Heart left ventricle (tissue), 13 donors: ENCODE measurements around the gene ITGB3.

ENCODE experiments used
- POLR2A ChIP-seq, 2 donors: fragments of 450-650 bp; IDR thresholded peaks; one replicate each; pipeline ENCODE4 v1.6.1; 2017; ENCODE audit warnings: antibody characterized with exemption in 2 of 2, mild to moderate bottlenecking in 2 of 2, moderate library complexity in 2 of 2
- TF ChIP-seq, protein P1 (sequence below), 12 donors: fragments of 200-600 bp; sonication (generic) in 4 of 12; IDR thresholded peaks; one replicate each; pipeline versions ENCODE4 v1.5.0 to v1.8.0; 2018 to 2022; ENCODE audit warnings: antibody characterized with exemption in 12 of 12, mild to moderate bottlenecking in 5 of 12
- donor health status: ischemic (EF 13 %, LVEDD 7.1; RV severe dilation, severe dysfunction).
- donor health status: DM: no; HTN: yes; CAD: no.
- donor health status: DM: no; HTN: no; CAD: no.
- donor health status: ischemic (EF 25% LVEDD 6.9; RV normal size, moderate dysfunction).
- donor health status: ischemic (EF 25% LVEDD 5.7; RV mildly dilated, moderate dysfunction).
- donor health status: ischemic (EF 35%, LVEDD 5.7; RV mildly dilated, moderate dysfunction).
- donor health status: nonischemic (EF 11% LVEDD 7.7; RV severe dilation, severe dysfunction).
- donor health status: DM: yes; HTN: yes; CAD: no.
- donor health status: PGD.
- donor health status: ischemic (EF 29% LVEDD 5.4; RV normal size, mild dysfunction).
- donor health status: nonischemic (EF 23%, LVEDD 6.1; RV moderate dilation, normal function).

DNA sequence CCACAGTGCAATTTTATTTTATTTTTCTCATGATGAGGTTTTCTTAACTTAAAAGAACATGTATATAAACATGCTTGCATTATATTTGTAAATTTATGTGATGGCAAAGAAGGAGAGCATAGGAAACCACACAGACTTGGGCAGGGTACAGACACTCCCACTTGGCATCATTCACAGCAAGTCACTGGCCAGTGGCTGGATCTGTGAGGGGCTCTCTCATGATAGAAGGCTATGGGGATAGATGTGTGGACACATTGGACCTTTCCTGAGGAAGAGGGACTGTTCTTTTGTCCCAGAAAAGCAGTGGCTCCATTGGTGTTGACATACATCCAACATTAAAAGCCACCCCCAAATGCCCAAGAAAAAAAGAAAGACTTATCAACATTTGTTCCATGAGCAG lies 57.8 kb downstream of the ITGB3 start:
- TF ChIP-seq, protein P1, sequence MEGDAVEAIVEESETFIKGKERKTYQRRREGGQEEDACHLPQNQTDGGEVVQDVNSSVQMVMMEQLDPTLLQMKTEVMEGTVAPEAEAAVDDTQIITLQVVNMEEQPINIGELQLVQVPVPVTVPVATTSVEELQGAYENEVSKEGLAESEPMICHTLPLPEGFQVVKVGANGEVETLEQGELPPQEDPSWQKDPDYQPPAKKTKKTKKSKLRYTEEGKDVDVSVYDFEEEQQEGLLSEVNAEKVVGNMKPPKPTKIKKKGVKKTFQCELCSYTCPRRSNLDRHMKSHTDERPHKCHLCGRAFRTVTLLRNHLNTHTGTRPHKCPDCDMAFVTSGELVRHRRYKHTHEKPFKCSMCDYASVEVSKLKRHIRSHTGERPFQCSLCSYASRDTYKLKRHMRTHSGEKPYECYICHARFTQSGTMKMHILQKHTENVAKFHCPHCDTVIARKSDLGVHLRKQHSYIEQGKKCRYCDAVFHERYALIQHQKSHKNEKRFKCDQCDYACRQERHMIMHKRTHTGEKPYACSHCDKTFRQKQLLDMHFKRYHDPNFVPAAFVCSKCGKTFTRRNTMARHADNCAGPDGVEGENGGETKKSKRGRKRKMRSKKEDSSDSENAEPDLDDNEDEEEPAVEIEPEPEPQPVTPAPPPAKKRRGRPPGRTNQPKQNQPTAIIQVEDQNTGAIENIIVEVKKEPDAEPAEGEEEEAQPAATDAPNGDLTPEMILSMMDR (IDR thresholded peaks at IDR 0.05) = no peak
- TF ChIP-seq POLR2A (IDR thresholded peaks at IDR 0.05) = no peak
